ENCODE measurements around the gene SLC10A4.

GRCh38 chr4:48450740-48451139, 32.4 kb upstream of the SLC10A4 start:
- TF ChIP-seq CTBP2 (IDR thresholded peaks at IDR 0.05; ENCODE audit: borderline replicate concordance, insufficient read depth, insufficient read length, low read length) (no peak), RAD21 (IDR thresholded peaks at IDR 0.05 in 1 of 2, conservative IDR thresholded peaks at IDR 0.05 in 1 of 2; ENCODE audit: low read depth in 2 of 2, low read length in 2 of 2) (no peak), MAFK (IDR thresholded peaks at IDR 0.05; ENCODE audit: low read depth, low read length) (no peak), BRCA1 (IDR thresholded peaks at IDR 0.05; ENCODE audit: low read depth, low read length) (no peak), GTF2F1 (IDR thresholded peaks at IDR 0.05; ENCODE audit: borderline replicate concordance, low read depth, low read length) (no peak), BCL11A (IDR thresholded peaks at IDR 0.05; ENCODE audit: low read depth in 2 of 2, low read length in 2 of 2) (no peak), KDM1A (IDR thresholded peaks at IDR 0.05; ENCODE audit: borderline replicate concordance, low read length) (no peak), CBX5 (IDR thresholded peaks at IDR 0.05; ENCODE audit: low read depth, low read length) (no peak), POLR2AphosphoS5 (IDR thresholded peaks at IDR 0.05; ENCODE audit: low read depth, low read length) (no peak), YY1 (IDR thresholded peaks at IDR 0.05; ENCODE audit: low read depth, low read length) (no peak)
- TF ChIP-seq, protein P1, sequence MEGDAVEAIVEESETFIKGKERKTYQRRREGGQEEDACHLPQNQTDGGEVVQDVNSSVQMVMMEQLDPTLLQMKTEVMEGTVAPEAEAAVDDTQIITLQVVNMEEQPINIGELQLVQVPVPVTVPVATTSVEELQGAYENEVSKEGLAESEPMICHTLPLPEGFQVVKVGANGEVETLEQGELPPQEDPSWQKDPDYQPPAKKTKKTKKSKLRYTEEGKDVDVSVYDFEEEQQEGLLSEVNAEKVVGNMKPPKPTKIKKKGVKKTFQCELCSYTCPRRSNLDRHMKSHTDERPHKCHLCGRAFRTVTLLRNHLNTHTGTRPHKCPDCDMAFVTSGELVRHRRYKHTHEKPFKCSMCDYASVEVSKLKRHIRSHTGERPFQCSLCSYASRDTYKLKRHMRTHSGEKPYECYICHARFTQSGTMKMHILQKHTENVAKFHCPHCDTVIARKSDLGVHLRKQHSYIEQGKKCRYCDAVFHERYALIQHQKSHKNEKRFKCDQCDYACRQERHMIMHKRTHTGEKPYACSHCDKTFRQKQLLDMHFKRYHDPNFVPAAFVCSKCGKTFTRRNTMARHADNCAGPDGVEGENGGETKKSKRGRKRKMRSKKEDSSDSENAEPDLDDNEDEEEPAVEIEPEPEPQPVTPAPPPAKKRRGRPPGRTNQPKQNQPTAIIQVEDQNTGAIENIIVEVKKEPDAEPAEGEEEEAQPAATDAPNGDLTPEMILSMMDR (IDR thresholded peaks at IDR 0.05; ENCODE audit: control extremely low read depth in 1 of 3, insufficient read depth in 1 of 3, low read depth in 1 of 3, low read length in 3 of 3), result no peak
